CD4-positive, alpha-beta T cell treated with Interleukin-17A for 1 hour (primary cell): ENCODE measurements around the gene PRR30.
A peak's percentile ranks its signal among the peaks of the same experiment; 100 is the strongest.

Source experiments
- DNase-seq: peaks from one replicate; pipeline ENCODE4 v3.0.0-alpha.2; 2020

Gene PRR30

GRCh38 chr2:27095745-27096651 lies 43.2 kb downstream of the PRR30 start:
- DNase-seq, result peak; percentile 61

- no peak for DNase-seq
Observed at GRCh38 chr2:27095427-27095744, 43.8 kb downstream of the PRR30 start.

- no peak for DNase-seq
Observed at GRCh38 chr2:27094353-27094984, 44.7 kb downstream of the PRR30 start.

- DNase-seq, result no peak
Observed at GRCh38 chr2:27093430-27094352, 45.5 kb downstream of the PRR30 start.

- DNase-seq, result no peak
Observed at GRCh38 chr2:27092696-27093429, 46.3 kb downstream of the PRR30 start.

GRCh38 chr2:27091746-27092695 lies 47.2 kb downstream of the PRR30 start:
- DNase-seq, result no peak

- no peak for DNase-seq
Observed at GRCh38 chr2:27089111-27089954, 49.9 kb downstream of the PRR30 start.

- no peak for DNase-seq
Observed at GRCh38 chr2:27088634-27089033, 50.6 kb downstream of the PRR30 start.

GRCh38 chr2:27087823-27088410 lies 51.3 kb downstream of the PRR30 start:
- DNase-seq, result no peak
